ENCODE data around the gene ELOVL5.

ELOVL5 gene

GRCh38 chr6:53300656-53301551 is 47.8 kb downstream of the ELOVL5 start:
- TF ChIP-seq USF1 (IDR thresholded peaks at IDR 0.05): no peak
- no peak for TF ChIP-seq NFIC (IDR thresholded peaks at IDR 0.05)
- TF ChIP-seq FOXM1 (IDR thresholded peaks at IDR 0.05; ENCODE audit: borderline replicate concordance, low read depth): no peak
- TF ChIP-seq YY1 (IDR thresholded peaks at IDR 0.05; ENCODE audit: low read depth): no peak
- no peak for TF ChIP-seq REST (IDR thresholded peaks at IDR 0.05; ENCODE audit: low read depth)
- TF ChIP-seq TCF12 (IDR thresholded peaks at IDR 0.05; ENCODE audit: low read depth): no peak
- no peak for TF ChIP-seq MAX (IDR thresholded peaks at IDR 0.05)
- TF ChIP-seq ZBTB7A (IDR thresholded peaks at IDR 0.05; ENCODE audit: low read depth): no peak
- TF ChIP-seq EP300 (IDR thresholded peaks at IDR 0.05; ENCODE audit: borderline replicate concordance): no peak
- no peak for TF ChIP-seq CEBPB (IDR thresholded peaks at IDR 0.05)
- no peak for TF ChIP-seq RAD21 (IDR thresholded peaks at IDR 0.05; ENCODE audit: low read depth)
- TF ChIP-seq TAF1 (IDR thresholded peaks at IDR 0.05; ENCODE audit: low read depth): no peak
- no peak for TF ChIP-seq EGR1 (IDR thresholded peaks at IDR 0.05)
- no peak for TF ChIP-seq TEAD4 (IDR thresholded peaks at IDR 0.05)
- no peak for TF ChIP-seq CREB1 (IDR thresholded peaks at IDR 0.05; ENCODE audit: low read depth)

GRCh38 chr6:53299331-53300005 is 49.3 kb downstream of the ELOVL5 start:
- TF ChIP-seq EGR1 (IDR thresholded peaks at IDR 0.05) (no peak), RAD21 (IDR thresholded peaks at IDR 0.05; ENCODE audit: low read depth) (no peak), NFIC (IDR thresholded peaks at IDR 0.05) (no peak), TEAD4 (IDR thresholded peaks at IDR 0.05) (no peak), TAF1 (IDR thresholded peaks at IDR 0.05; ENCODE audit: low read depth) (no peak), REST (IDR thresholded peaks at IDR 0.05; ENCODE audit: low read depth) (no peak), FOXM1 (IDR thresholded peaks at IDR 0.05; ENCODE audit: borderline replicate concordance, low read depth) (no peak)

- TF ChIP-seq NFIC (IDR thresholded peaks at IDR 0.05): no peak
- TF ChIP-seq EGR1 (IDR thresholded peaks at IDR 0.05): no peak
- no peak for TF ChIP-seq YY1 (IDR thresholded peaks at IDR 0.05; ENCODE audit: low read depth)
- TF ChIP-seq TAF1 (IDR thresholded peaks at IDR 0.05; ENCODE audit: low read depth): no peak
- no peak for TF ChIP-seq TCF12 (IDR thresholded peaks at IDR 0.05; ENCODE audit: low read depth)
- no peak for TF ChIP-seq MAX (IDR thresholded peaks at IDR 0.05)
- no peak for TF ChIP-seq TEAD4 (IDR thresholded peaks at IDR 0.05)
- no peak for TF ChIP-seq CREB1 (IDR thresholded peaks at IDR 0.05; ENCODE audit: low read depth)
- TF ChIP-seq CEBPB (IDR thresholded peaks at IDR 0.05): no peak
- TF ChIP-seq RAD21 (IDR thresholded peaks at IDR 0.05; ENCODE audit: low read depth): no peak
- TF ChIP-seq USF1 (IDR thresholded peaks at IDR 0.05): no peak
- no peak for TF ChIP-seq FOXM1 (IDR thresholded peaks at IDR 0.05; ENCODE audit: borderline replicate concordance, low read depth)
- TF ChIP-seq REST (IDR thresholded peaks at IDR 0.05; ENCODE audit: low read depth): no peak
- TF ChIP-seq EP300 (IDR thresholded peaks at IDR 0.05; ENCODE audit: borderline replicate concordance): no peak
- TF ChIP-seq ZBTB7A (IDR thresholded peaks at IDR 0.05; ENCODE audit: low read depth): no peak
These were observed 51.7 kb downstream of the ELOVL5 start for GRCh38 chr6:53297004-53297403.

Measured in Ishikawa (cell line).